ENCODE results near the gene MYO1D. TPM values are rescaled to one million over a fixed set of nuclear protein-coding genes. Genes with fewer than 3 reads are reported as not detected.
A peak's percentile ranks its signal among the peaks of the same experiment; 100 is the strongest.

The MYO1D gene
- total RNA-seq, 1 experiment from 2014 or later: 57.2 TPM

GRCh38 chr17:32759476-32759875, 117.4 kb downstream of the MYO1D start:
- peaks cover 9% of the 10 kb centered on the region for H3K4me1 Mint-ChIP-seq (ENCODE audit: low read depth, unreplicated experiment)
- no peaks in the 10 kb centered on the region for H3K9me3 Mint-ChIP-seq (ENCODE audit: low read depth, unreplicated experiment)
- CTCF ChIA-PET: no interaction called here
- no peak overlapping the region for H3K4me3 Mint-ChIP-seq (ENCODE audit: low read depth, unreplicated experiment)
- DNase-seq: no peak
- H3K27ac Mint-ChIP-seq (ENCODE audit: unreplicated experiment): no peak overlapping the region
- no TSS peak for BruUV-seq (replicated peaks)
- H3K36me3 Mint-ChIP-seq (ENCODE audit: insufficient read depth, unreplicated experiment): no peaks in the 10 kb centered on the region
- intact Hi-C loops (cut with micrococcal nuclease; ENCODE audit: unreplicated experiment): loop anchor here (5.0 kb wide), 3 partner anchors 277 to 507 kb away; no protein-coding TSS in a partner anchor
- no peak for TF ChIP-seq CTCF (IDR thresholded peaks at IDR 0.05; ENCODE audit: unreplicated experiment)
- no peaks in the 10 kb centered on the region for H3K27me3 Mint-ChIP-seq (ENCODE audit: unreplicated experiment)

GRCh38 chr17:32757963-32758362, 119.0 kb downstream of the MYO1D start:
- DNase-seq: no peak
- Mint-ChIP-seq H3K4me3 (ENCODE audit: low read depth, unreplicated experiment) (no peak overlapping the region), H3K9me3 (ENCODE audit: low read depth, unreplicated experiment) (no peaks in the 10 kb centered on the region), H3K4me1 (ENCODE audit: low read depth, unreplicated experiment) (peaks cover 9% of the 10 kb centered on the region), H3K36me3 (ENCODE audit: insufficient read depth, unreplicated experiment) (no peaks in the 10 kb centered on the region), H3K27me3 (ENCODE audit: unreplicated experiment) (no peaks in the 10 kb centered on the region), H3K27ac (ENCODE audit: unreplicated experiment) (no peak overlapping the region)
- TF ChIP-seq CTCF (IDR thresholded peaks at IDR 0.05; ENCODE audit: unreplicated experiment): no peak
- no TSS peak for BruUV-seq (replicated peaks)
- CTCF ChIA-PET: interaction anchor here (1.3 kb wide), 1 partner anchor 99 kb away, joined by 5 read pairs; no protein-coding TSS in a partner anchor
- intact Hi-C loops (cut with micrococcal nuclease; ENCODE audit: unreplicated experiment): loop anchor here (5.0 kb wide), 3 partner anchors 276 to 506 kb away; no protein-coding TSS in a partner anchor

GRCh38 chr17:32756696-32757095, 120.2 kb downstream of the MYO1D start:
- Mint-ChIP-seq H3K27ac (ENCODE audit: unreplicated experiment) (no peak overlapping the region), H3K4me1 (ENCODE audit: low read depth, unreplicated experiment) (peaks cover 9% of the 10 kb centered on the region), H3K9me3 (ENCODE audit: low read depth, unreplicated experiment) (no peaks in the 10 kb centered on the region), H3K36me3 (ENCODE audit: insufficient read depth, unreplicated experiment) (no peaks in the 10 kb centered on the region), H3K4me3 (ENCODE audit: low read depth, unreplicated experiment) (no peak overlapping the region), H3K27me3 (ENCODE audit: unreplicated experiment) (no peaks in the 10 kb centered on the region)
- no peak for DNase-seq
- BruUV-seq (replicated peaks): no TSS peak
- intact Hi-C loops (cut with micrococcal nuclease; ENCODE audit: unreplicated experiment): loop anchor here (5.0 kb wide), 3 partner anchors 274 to 504 kb away; no protein-coding TSS in a partner anchor
- CTCF ChIA-PET: no interaction called here
- no peak for TF ChIP-seq CTCF (IDR thresholded peaks at IDR 0.05; ENCODE audit: unreplicated experiment)

GRCh38 chr17:32755045-32755805, 121.7 kb downstream of the MYO1D start:
- Mint-ChIP-seq H3K9me3 (ENCODE audit: low read depth, unreplicated experiment) (no peaks in the 10 kb centered on the region), H3K27me3 (ENCODE audit: unreplicated experiment) (no peaks in the 10 kb centered on the region), H3K4me1 (ENCODE audit: low read depth, unreplicated experiment) (peaks cover 9% of the 10 kb centered on the region), H3K4me3 (ENCODE audit: low read depth, unreplicated experiment) (no peak overlapping the region), H3K36me3 (ENCODE audit: insufficient read depth, unreplicated experiment) (no peaks in the 10 kb centered on the region), H3K27ac (ENCODE audit: unreplicated experiment) (no peak overlapping the region)
- no peak for DNase-seq
- CTCF ChIA-PET: interaction anchor here (0.6 to 2.2 kb wide), 4 partner anchors 54 to 293 kb away, joined by 3 to 9 read pairs (median 3); no protein-coding TSS in a partner anchor
- no TSS peak for BruUV-seq (replicated peaks)
- intact Hi-C loops (cut with micrococcal nuclease; ENCODE audit: unreplicated experiment): loop anchor here (1.0 to 5.0 kb wide), 4 partner anchors 96 to 503 kb away; no protein-coding TSS in a partner anchor
- TF ChIP-seq CTCF (IDR thresholded peaks at IDR 0.05; ENCODE audit: unreplicated experiment): peak; percentile 22
